Lower leg skin (tissue), 3 donors: ENCODE measurements around the gene POMT2.

Experiments
- POLR2A ChIP-seq, 2 donors: fragments of 450-650 bp; IDR thresholded peaks; one replicate each; pipeline ENCODE4 v1.6.1; 2016 to 2017; ENCODE audit warnings: antibody characterized with exemption in 2 of 2, mild to moderate bottlenecking in 1 of 2, moderate library complexity in 1 of 2
- TF ChIP-seq, protein P1 (sequence below), 3 donors: fragments of 450-650 bp; IDR thresholded peaks; one replicate each; pipeline ENCODE4 v1.5.1; 2016; ENCODE audit warnings: antibody characterized with exemption in 3 of 3, mild to moderate bottlenecking in 3 of 3, moderate library complexity in 2 of 3

DNA sequence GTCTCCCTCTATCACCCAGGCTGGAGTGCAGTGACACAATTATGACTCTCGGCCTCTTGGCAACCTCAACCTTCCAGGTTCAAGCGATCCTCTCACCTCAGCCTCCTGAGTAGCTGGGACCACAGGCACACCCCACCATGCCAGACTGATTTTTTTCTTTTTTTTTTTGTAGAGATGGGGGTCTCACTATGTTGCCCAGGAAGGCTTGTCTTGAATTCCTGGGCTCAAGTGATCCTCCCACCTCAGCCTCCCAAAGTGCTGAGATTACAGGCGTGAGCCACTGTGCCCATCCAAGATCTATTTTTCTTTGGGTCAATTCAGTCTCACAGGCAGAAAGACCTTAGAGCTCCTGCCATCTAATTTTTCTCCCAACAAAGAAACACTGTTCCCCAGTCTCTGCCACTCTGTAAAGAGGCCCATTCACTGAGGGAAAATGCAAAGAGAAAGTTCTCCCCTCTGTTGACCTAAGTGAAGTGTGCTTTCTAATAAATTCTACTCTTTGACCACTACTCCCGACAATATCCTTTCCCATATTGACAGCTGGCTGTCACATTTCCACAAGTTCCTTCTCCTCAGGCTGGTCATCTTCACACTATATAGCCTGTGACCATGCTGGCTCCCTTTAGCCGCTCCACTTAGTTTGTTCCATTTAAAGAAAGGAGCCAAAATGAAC lies 32.9 kb upstream of the POMT2 start:
- no peak for TF ChIP-seq POLR2A (IDR thresholded peaks at IDR 0.05)
- TF ChIP-seq, protein P1, sequence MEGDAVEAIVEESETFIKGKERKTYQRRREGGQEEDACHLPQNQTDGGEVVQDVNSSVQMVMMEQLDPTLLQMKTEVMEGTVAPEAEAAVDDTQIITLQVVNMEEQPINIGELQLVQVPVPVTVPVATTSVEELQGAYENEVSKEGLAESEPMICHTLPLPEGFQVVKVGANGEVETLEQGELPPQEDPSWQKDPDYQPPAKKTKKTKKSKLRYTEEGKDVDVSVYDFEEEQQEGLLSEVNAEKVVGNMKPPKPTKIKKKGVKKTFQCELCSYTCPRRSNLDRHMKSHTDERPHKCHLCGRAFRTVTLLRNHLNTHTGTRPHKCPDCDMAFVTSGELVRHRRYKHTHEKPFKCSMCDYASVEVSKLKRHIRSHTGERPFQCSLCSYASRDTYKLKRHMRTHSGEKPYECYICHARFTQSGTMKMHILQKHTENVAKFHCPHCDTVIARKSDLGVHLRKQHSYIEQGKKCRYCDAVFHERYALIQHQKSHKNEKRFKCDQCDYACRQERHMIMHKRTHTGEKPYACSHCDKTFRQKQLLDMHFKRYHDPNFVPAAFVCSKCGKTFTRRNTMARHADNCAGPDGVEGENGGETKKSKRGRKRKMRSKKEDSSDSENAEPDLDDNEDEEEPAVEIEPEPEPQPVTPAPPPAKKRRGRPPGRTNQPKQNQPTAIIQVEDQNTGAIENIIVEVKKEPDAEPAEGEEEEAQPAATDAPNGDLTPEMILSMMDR (IDR thresholded peaks at IDR 0.05) = no peak
